ENCODE measurements around the gene SETD1B.

The SETD1B gene

GRCh38 chr12:121804417-121805111, 755 bp downstream of the SETD1B start:
- no peak overlapping the region for H4K8ac ChIP-seq (ENCODE audit: low read depth, low read length)
- H3K4me3 ChIP-seq (ENCODE audit: low read length): peak overlapping the region; percentile 70
- H3K27me3 ChIP-seq (ENCODE audit: insufficient read depth, low read length, poor library complexity): no peaks in the 10 kb centered on the region
- no peaks in the 10 kb centered on the region for H3K4me1 ChIP-seq (ENCODE audit: control insufficient read depth, low read depth, low read length)
- H2BK15ac ChIP-seq (replicated peaks; ENCODE audit: low read depth): peak overlapping the region; percentile 59
- H3K18ac ChIP-seq (ENCODE audit: low read length): peak overlapping the region; percentile 97
- H3K9ac ChIP-seq (ENCODE audit: low read length): peak overlapping the region; percentile 99
- H3K79me2 ChIP-seq (ENCODE audit: control insufficient read depth, insufficient read depth, low read length): peaks cover 54% of the 10 kb centered on the region
- H2BK120ac ChIP-seq (ENCODE audit: low read depth, low read length): peak overlapping the region; percentile 63
- H3K4me2 ChIP-seq (ENCODE audit: low read length): peak overlapping the region; percentile 46
- H3K56ac ChIP-seq (ENCODE audit: low read length): peak overlapping the region; percentile 82
- H2BK5ac ChIP-seq (ENCODE audit: low read length): no peak overlapping the region
- H3K23ac ChIP-seq (ENCODE audit: low read length): no peak overlapping the region
- DNase-seq: peak; percentile 44
- no peak overlapping the region for H4K5ac ChIP-seq (ENCODE audit: low read length)
- H2AK5ac ChIP-seq (ENCODE audit: low read length): no peak overlapping the region
- peak overlapping the region; percentile 90 for H3K27ac ChIP-seq (ENCODE audit: low read depth, low read length)
- peak overlapping the region; percentile 99 for H3K4ac ChIP-seq (ENCODE audit: low read depth, low read length)
- no peaks in the 10 kb centered on the region for H3K36me3 ChIP-seq (ENCODE audit: control insufficient read depth, insufficient read depth, low read length)
- WGBS (ENCODE audit: extremely low coverage, insufficient coverage, low lambda C conversion rate): no CpG with 5 or more reads among the region's 63 CpGs
- H3K79me1 ChIP-seq (ENCODE audit: low read length): peaks cover 12% of the 10 kb centered on the region

GRCh38 chr12:121805171-121806008, 1.6 kb downstream of the SETD1B start:
- Histone ChIP-seq H3K23ac (ENCODE audit: low read length) (no peak overlapping the region), H3K4ac (ENCODE audit: low read depth, low read length) (peak overlapping the region; percentile 99), H2BK5ac (ENCODE audit: low read length) (no peak overlapping the region), H3K4me1 (ENCODE audit: control insufficient read depth, low read depth, low read length) (no peaks in the 10 kb centered on the region), H4K5ac (ENCODE audit: low read length) (no peak overlapping the region), H2AK5ac (ENCODE audit: low read length) (no peak overlapping the region), H3K79me2 (ENCODE audit: control insufficient read depth, insufficient read depth, low read length) (peaks cover 60% of the 10 kb centered on the region), H3K4me3 (ENCODE audit: low read length) (peak overlapping the region; percentile 70), H3K79me1 (ENCODE audit: low read length) (peaks cover 12% of the 10 kb centered on the region), H3K4me2 (ENCODE audit: low read length) (peak overlapping the region; percentile 67), H3K27ac (ENCODE audit: low read depth, low read length) (no peak overlapping the region), H3K27me3 (ENCODE audit: insufficient read depth, low read length, poor library complexity) (no peaks in the 10 kb centered on the region), H2BK15ac (replicated peaks; ENCODE audit: low read depth) (no peak overlapping the region), H3K18ac (ENCODE audit: low read length) (peak overlapping the region; percentile 97), H3K56ac (ENCODE audit: low read length) (peak overlapping the region; percentile 82), H3K36me3 (ENCODE audit: control insufficient read depth, insufficient read depth, low read length) (no peaks in the 10 kb centered on the region), H2BK120ac (ENCODE audit: low read depth, low read length) (peak overlapping the region; percentile 63), H3K9ac (ENCODE audit: low read length) (peak overlapping the region; percentile 99), H4K8ac (ENCODE audit: low read depth, low read length) (no peak overlapping the region)
- peak; percentile 68 for DNase-seq
- no CpG with 5 or more reads among the region's 45 CpGs for WGBS (ENCODE audit: extremely low coverage, insufficient coverage, low lambda C conversion rate)

GRCh38 chr12:121806009-121806545, 2.3 kb downstream of the SETD1B start:
- Histone ChIP-seq H3K4me1 (ENCODE audit: control insufficient read depth, low read depth, low read length) (peaks cover 5% of the 10 kb centered on the region), H3K79me2 (ENCODE audit: control insufficient read depth, insufficient read depth, low read length) (peaks cover 64% of the 10 kb centered on the region), H3K18ac (ENCODE audit: low read length) (no peak overlapping the region), H4K5ac (ENCODE audit: low read length) (no peak overlapping the region), H2BK120ac (ENCODE audit: low read depth, low read length) (no peak overlapping the region), H2BK15ac (replicated peaks; ENCODE audit: low read depth) (no peak overlapping the region), H4K8ac (ENCODE audit: low read depth, low read length) (no peak overlapping the region), H2BK5ac (ENCODE audit: low read length) (no peak overlapping the region), H3K27ac (ENCODE audit: low read depth, low read length) (no peak overlapping the region), H3K36me3 (ENCODE audit: control insufficient read depth, insufficient read depth, low read length) (peaks cover 2% of the 10 kb centered on the region), H3K56ac (ENCODE audit: low read length) (peak overlapping the region; percentile 59), H3K79me1 (ENCODE audit: low read length) (peaks cover 18% of the 10 kb centered on the region), H3K27me3 (ENCODE audit: insufficient read depth, low read length, poor library complexity) (no peaks in the 10 kb centered on the region), H3K9ac (ENCODE audit: low read length) (peak overlapping the region; percentile 66), H2AK5ac (ENCODE audit: low read length) (no peak overlapping the region), H3K23ac (ENCODE audit: low read length) (no peak overlapping the region), H3K4me3 (ENCODE audit: low read length) (no peak overlapping the region), H3K4ac (ENCODE audit: low read depth, low read length) (no peak overlapping the region), H3K4me2 (ENCODE audit: low read length) (peak overlapping the region; percentile 25)
- no CpG with 5 or more reads among the region's 16 CpGs for WGBS (ENCODE audit: extremely low coverage, insufficient coverage, low lambda C conversion rate)
- DNase-seq: no peak

- Histone ChIP-seq H3K27ac (ENCODE audit: low read depth, low read length) (no peak overlapping the region), H3K56ac (ENCODE audit: low read length) (peak overlapping the region; percentile 73), H3K79me1 (ENCODE audit: low read length) (peaks cover 24% of the 10 kb centered on the region), H3K23ac (ENCODE audit: low read length) (peak overlapping the region; percentile 89), H3K27me3 (ENCODE audit: insufficient read depth, low read length, poor library complexity) (no peaks in the 10 kb centered on the region), H3K4me1 (ENCODE audit: control insufficient read depth, low read depth, low read length) (peaks cover 7% of the 10 kb centered on the region), H4K8ac (ENCODE audit: low read depth, low read length) (no peak overlapping the region), H3K36me3 (ENCODE audit: control insufficient read depth, insufficient read depth, low read length) (peaks cover 2% of the 10 kb centered on the region), H3K18ac (ENCODE audit: low read length) (no peak overlapping the region), H4K5ac (ENCODE audit: low read length) (no peak overlapping the region), H2AK5ac (ENCODE audit: low read length) (no peak overlapping the region), H3K9ac (ENCODE audit: low read length) (peak overlapping the region; percentile 66), H2BK120ac (ENCODE audit: low read depth, low read length) (no peak overlapping the region), H3K79me2 (ENCODE audit: control insufficient read depth, insufficient read depth, low read length) (peaks cover 64% of the 10 kb centered on the region), H3K4ac (ENCODE audit: low read depth, low read length) (no peak overlapping the region), H3K4me2 (ENCODE audit: low read length) (peak overlapping the region; percentile 45), H3K4me3 (ENCODE audit: low read length) (no peak overlapping the region), H2BK5ac (ENCODE audit: low read length) (peak overlapping the region; percentile 62), H2BK15ac (replicated peaks; ENCODE audit: low read depth) (no peak overlapping the region)
- WGBS (ENCODE audit: extremely low coverage, insufficient coverage, low lambda C conversion rate): no CpG with 5 or more reads among the region's 21 CpGs
- DNase-seq: peak; percentile 60
Measured at GRCh38 chr12:121806546-121807423, 3.0 kb downstream of the SETD1B start.

- Histone ChIP-seq H3K4me3 (ENCODE audit: low read length) (no peak overlapping the region), H3K56ac (ENCODE audit: low read length) (peak overlapping the region; percentile 27), H3K79me1 (ENCODE audit: low read length) (peaks cover 24% of the 10 kb centered on the region), H3K27ac (ENCODE audit: low read depth, low read length) (no peak overlapping the region), H2BK15ac (replicated peaks; ENCODE audit: low read depth) (no peak overlapping the region), H3K9ac (ENCODE audit: low read length) (peak overlapping the region; percentile 14), H2AK5ac (ENCODE audit: low read length) (no peak overlapping the region), H4K5ac (ENCODE audit: low read length) (no peak overlapping the region), H2BK120ac (ENCODE audit: low read depth, low read length) (no peak overlapping the region), H4K8ac (ENCODE audit: low read depth, low read length) (no peak overlapping the region), H3K18ac (ENCODE audit: low read length) (no peak overlapping the region), H3K4ac (ENCODE audit: low read depth, low read length) (no peak overlapping the region), H3K27me3 (ENCODE audit: insufficient read depth, low read length, poor library complexity) (no peaks in the 10 kb centered on the region), H3K23ac (ENCODE audit: low read length) (no peak overlapping the region), H2BK5ac (ENCODE audit: low read length) (no peak overlapping the region), H3K4me2 (ENCODE audit: low read length) (no peak overlapping the region), H3K36me3 (ENCODE audit: control insufficient read depth, insufficient read depth, low read length) (peaks cover 2% of the 10 kb centered on the region), H3K79me2 (ENCODE audit: control insufficient read depth, insufficient read depth, low read length) (peaks cover 63% of the 10 kb centered on the region), H3K4me1 (ENCODE audit: control insufficient read depth, low read depth, low read length) (peaks cover 7% of the 10 kb centered on the region)
- DNase-seq: no peak
- no CpG with 5 or more reads among the region's 14 CpGs for WGBS (ENCODE audit: extremely low coverage, insufficient coverage, low lambda C conversion rate)
Measured at GRCh38 chr12:121807642-121808347, 4.0 kb downstream of the SETD1B start.

Data from mesendoderm (in vitro differentiated cells).